Eye (tissue), 1 donor: ENCODE results near the gene EIF4A2.
"Not testable (repeated sequence)": the region's sequence is repeated elsewhere in the genome, so short reads cannot be mapped to it uniquely, and the experiment has no call there.

Source experiments
- DNase-seq: peaks from one replicate; pipeline ENCODE4 v3.0.0-alpha.2; 2015

The EIF4A2 gene

DNA sequence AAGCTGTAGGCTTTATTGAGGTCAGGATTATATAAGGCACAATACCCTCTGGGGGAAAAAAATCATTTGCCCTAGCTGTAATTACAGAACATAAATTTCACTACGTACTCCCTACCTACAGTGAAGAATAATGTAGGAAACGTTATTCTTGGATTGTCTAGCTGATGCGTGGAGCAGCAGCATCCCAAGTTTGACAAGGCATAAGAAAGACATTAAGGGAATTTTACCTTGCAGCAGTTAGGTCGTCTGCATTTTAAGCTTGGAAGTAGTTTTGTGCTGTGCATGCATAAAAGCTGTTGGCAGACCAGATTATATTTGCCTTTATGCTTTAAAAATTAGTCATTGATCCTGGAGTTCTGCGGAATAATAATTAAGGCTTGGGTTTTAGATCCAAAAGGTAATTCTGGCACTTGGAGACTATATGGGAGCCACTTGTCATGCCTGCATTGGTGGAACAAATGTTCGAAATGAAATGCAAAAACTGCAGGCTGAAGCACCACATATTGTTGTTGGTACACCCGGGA is 2.2 kb downstream of the EIF4A2 start:
- DNase-seq: no peak

DNA sequence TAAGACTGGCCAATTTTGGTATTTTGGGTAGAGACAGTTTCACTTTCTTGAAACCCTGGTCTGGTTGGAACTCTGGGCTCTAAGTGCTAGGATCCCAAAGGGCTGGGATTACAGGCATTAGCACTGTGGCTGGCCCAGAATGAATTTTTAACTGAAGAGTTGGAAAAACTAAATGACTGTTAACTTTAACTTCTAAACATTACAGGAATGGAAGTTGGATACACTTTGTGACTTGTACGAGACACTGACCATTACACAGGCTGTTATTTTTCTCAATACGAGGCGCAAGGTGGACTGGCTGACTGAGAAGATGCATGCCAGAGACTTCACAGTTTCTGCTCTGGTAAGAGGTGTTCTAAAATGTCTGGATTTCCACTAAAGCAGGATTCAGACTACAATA is 3.5 kb downstream of the EIF4A2 start:
- no peak for DNase-seq

DNA sequence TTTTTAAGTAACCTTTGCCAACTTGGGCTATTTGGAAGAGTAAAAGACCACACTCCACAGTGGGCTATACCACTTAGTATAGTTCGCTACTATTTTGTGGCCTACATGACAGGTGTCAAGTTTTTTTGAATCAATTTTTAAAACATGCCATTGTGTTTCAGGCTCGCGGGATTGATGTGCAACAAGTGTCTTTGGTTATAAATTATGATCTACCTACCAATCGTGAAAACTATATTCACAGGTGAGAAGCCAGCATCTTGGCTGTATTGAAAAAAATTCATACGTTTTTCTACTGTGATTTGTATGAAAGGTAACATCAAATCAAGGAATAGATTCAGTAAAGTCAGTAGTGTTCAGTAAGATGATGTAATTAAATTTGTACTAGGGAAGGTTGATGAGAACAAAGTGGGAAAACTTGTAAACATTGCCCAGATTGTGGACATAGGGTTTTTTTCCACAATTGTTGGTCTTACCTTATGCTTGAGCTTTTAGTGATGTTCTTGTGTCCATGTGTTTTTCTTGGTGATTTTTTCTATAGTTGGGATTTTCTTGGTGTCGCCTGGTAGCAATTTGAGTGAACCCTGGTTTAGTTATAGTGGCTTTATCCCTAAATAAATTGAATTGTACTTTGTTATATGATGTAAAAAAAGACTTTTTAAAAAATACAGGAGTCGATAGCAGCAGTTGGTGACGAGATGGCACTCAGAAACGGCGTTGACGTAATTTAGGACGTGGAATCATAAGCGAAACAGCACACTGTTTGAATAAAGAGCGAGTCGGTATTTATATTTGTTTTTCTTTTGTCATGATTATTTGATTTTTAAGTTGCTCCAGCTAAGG is 4.5 kb downstream of the EIF4A2 start:
- DNase-seq: no peak

DNA sequence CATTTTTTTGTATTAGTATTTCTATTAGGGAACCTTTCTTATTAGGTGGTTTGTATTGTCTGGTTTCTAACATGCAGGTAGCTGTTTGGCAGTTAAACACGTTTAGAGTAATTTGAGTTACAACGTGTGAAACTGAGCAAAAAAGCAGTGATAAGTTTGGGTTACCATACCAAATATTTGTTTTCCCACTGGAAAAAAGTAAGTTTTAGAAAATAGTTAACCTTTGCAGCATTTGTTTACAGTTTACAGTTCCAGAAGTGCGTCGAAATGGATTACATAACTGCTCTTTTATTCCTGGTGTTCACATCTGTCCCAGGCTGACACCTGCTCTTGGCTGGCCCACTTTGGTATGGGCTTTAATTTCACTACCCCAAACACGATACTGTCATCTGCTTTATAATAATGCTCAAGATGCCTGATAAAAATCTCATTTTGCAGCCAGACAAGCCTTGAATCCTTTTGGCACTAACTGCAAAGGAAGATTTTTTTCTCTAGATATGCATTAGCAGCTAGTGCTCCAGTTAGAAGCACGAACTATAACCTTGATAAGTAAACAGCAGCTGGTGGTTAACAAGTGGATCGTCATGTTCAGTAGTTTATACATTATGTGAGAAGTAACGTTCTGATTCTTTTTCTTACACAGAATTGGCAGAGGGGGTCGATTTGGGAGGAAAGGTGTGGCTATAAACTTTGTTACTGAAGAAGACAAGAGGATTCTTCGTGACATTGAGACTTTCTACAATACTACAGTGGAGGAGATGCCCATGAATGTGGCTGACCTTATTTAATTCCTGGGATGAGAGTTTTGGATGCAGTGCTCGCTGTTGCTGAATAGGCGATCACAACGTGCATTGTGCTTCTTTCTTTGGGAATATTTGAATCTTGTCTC is 5.3 kb downstream of the EIF4A2 start:
- DNase-seq: no peak

DNA sequence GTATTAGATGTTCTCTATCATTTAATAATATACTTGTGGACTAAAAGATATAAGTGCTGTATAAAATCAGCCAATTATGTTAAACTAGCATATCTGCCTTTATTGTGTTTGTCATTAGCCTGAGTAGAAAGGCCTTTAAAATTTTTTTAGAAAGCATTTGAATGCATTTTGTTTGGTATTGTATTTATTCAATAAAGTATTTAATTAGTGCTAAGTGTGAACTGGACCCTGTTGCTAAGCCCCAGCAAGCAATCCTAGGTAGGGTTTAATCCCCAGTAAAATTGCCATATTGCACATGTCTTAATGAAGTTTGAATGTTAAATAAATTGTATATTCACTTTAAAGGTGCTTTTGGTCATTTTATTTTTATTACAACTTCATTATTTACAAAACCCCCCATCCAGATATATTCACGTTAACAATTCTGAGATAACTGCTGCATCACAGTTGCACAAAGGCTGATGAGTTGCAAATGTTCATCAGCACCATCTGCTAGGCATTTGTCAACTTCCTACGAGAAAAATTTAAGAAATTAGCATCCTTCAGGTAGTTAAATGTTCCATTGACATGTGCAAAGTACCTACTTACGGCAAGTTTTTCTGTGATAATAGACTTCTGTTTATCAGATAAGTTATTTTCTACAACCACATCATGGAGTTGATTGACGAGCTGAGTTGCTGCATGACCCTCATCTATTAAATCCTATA is 6.3 kb downstream of the EIF4A2 start:
- DNase-seq: no peak

DNA sequence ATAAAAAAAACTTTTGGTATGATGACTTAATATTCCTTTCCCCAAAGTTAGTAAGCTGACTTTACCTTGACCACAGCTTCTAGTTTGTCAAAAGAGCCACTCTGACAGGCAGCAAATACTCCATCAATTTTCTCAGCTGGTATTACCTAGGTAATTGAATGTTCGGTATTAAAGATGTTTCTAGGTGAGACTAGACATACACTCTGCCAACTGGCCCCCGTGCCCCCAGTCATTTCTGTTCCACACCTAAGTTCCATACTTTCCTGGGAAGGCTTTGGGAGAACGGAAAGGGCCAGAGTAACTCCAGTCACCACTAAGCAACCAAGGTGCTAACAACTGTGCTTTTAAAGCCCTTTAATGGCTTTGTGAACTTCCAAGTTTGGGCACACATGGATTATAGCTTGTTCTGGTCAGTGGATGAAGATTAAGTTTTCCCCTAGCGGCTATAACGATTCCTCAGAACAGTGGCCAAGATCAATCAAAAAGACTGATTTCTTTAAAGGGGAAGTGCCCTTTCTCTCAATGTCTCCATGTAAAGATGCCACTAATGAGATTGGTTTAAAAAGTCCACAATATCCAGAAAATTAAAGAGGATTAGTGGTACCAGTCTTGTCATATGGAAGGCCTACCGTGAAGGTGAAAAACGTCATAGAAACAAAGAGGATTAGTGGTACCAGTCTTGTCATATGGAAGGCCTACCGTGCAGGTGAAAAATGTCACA is 7.0 kb downstream of the EIF4A2 start:
- DNase-seq: peak; percentile 36

DNA sequence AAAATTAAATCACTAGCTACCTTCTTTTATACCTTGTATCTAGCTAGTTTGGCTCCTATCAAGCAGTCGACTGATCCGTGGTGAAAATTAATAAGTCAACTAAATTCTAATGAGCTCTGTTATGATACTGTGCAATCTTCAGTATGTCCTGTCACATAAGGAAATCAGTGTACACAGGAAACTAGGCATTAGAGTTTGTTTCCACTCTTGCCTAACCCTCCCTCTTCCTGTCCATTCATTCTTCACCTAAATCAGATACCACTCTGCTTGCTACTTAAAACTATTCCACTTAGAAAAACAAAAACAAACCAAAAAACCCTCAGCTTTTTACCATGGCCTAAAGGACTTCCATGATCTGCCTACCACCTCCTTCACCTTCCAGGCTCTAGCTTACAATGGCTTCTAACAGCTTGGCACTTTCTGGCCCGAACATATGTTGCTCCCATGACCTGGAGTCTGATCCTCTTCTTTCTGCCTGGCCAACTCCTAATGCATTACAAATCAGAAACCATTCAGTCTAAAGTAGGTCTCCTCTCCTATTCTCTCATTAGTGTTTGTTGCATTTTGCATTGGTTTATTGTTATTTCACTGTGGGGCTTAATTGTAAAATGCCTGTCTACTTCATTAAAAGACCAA is 15.0 kb downstream of the EIF4A2 start:
- peak; percentile 50 for DNase-seq

DNA sequence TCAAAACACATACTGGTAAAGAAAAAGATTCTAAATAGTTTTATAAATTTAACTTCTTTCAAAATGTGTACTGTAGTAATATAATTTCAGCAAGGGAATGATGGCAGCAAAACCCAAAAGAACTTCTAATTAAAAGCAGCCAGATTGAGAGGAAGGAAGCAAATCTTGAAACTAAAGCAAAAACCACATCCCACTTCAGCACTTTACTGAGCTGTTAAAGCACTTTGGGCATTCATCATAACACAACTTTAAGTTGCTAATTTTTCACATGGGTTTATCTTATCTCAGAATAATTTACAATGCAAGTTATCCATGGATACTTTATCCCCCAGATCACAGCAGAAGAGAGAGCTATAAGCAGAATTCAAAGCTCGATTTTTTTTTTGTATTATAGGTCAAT is 16.9 kb downstream of the EIF4A2 start:
- DNase-seq: no peak

DNA sequence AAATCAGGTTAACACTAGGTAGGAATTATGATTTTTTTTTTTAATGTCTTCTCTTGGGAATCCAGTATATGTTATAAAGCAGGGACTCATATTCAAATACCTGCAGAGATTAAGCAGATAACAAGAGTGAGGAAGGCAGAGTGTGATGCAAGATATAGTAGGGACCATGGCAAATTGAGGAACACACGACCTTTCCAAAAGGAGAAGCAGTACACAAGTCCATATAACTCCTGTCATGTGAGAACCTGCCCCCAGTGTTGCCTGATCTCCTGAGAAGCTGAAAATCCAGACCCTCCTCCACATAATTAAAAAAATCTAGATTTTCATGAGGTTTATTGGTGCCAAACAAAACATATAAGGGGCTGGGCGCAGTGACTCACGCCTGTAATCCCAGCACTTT is 19.3 kb downstream of the EIF4A2 start:
- no peak for DNase-seq

DNA sequence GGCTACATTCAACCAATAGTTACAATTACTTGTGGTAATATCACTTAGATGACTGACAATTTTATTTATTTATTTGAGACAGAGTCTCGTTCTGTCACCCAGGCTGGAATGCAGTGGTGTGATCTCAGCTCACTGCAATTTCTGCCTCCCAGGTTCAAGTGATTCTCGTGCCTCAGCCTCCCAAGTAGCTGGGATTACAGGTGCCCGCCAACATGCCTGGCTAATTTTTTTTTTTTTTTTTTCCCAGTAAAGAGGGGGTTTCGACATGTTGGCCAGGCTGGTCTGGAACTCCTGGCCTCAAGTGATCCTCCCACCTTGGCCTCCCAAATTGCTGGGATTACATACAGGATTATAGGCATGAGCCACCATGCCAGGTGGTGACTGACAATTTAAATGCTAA is 20.1 kb downstream of the EIF4A2 start:
- DNase-seq: not testable (repeated sequence)

DNA sequence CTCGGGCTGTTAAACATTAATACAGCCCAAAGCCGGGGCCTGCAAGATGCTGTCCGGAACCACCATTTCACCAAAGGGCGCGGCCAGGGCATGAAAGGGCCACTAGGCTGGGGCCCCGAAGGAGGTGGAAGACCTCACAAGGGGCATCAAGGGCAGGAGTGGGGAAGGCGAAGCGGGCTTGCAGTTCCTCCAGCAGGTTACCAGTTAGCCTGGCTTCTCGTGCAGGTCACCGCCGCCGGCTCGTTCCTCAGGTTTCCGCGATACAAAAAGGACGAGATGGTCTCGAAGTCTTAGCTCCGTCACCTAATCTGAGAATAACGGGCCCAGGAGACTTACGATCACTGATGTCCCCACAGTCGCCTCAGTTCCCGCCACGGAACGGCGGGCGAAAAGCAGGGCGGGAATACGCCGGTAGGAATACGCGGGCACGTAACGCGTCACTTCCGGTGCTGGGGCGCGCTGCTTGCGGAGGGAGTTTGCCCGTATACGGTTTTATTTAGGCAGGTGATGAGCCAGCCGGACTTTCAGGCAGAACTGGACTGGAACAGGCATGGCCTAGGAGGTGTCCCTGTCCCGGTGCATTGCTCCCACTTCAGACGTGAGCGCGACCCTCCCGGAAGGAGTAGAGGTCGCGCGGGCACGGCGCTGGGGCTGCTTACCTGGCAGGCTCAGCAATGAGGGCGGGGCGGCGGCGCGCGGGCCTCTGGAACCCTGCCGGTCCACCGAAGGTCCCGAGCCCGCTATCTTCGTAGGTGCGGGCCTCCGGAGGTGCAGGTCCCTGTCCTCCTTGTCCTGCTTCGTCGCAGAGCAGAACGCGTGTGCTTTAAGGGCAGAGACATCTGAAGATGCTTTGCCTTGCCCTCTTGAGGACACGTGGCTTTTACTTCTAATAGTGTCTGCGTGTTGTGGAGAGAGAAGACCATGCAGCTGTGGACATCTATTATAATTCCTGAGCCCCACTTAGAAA is 23.0 kb downstream of the EIF4A2 start, which contains the start of gene RFC4:
Gene RFC4, minus strand, starts transcription at position 394 of the 967 bp plus-strand sequence. CDS start 1,769 bp downstream, outside the sequence.
- peak; percentile 95 for DNase-seq

DNA sequence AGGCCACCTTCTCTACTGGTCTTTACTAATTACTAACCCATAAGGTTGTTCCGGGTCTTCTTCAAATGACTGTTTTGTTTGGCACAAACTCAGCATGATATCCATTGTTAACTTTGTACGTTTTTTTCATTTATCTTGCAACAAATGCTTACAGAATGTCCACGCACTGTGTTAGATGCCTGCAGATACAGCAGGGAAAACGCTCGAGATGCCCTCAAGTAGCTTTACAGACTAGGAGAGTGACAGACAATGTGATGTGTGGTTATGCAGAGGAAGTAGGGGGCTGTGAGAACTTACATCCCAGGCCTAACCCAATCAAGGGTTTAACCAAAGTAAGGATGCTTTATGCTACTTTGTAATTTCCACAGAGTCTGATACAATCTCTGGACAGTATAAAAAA is 23.9 kb downstream of the EIF4A2 start:
- DNase-seq: no peak

DNA sequence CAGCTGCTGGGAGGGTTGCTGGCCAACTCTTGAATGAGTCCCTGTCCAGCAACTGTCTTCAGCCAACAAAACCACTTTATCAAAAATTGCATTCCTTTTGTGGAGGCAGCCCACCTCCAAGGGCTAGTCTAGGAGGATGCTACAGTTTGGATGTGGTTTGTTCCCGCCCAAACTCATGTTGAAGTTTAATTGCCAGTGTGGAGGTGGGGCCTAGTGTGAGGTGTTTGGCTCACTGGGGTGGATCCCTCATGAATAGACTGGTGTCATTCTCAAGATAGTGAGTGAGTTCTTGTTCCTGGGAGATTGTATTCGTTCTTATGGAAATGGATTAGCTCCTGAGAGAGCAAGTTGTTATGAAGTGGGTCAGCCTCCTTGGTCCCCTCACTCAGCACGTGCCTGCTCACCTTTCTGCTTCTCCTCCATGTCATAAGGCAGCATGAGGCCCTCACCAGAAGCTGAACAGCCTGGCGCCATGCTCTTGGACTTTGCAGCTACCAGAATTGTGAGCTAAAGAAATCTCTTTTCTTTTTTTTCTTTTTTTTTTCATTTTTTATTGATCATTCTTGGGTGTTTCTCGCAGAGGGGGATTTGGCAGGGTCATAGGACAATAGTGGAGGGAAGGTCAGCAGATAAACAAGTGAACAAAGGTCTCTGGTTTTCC is 27.1 kb downstream of the EIF4A2 start:
- no peak for DNase-seq

DNA sequence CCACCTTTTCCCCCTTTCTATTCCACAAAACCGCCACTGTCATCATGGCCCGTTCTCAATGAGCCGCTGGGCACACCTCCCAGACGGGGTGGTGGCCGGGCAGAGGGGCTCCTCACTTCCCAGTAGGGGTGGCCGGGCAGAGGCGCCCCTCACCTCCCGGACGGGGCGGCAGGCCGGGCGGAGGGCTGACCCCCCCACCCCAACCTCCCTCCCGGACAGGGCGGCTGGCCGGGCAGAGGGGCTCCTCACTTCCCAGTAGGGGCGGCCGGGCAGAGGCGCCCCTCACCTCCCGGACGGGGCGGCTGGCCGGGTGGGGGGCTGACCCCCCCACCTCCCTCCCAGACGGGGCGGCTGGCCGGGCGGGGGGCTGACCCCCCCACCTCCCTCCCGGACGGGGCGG is 27.9 kb downstream of the EIF4A2 start:
- not testable (repeated sequence) for DNase-seq

DNA sequence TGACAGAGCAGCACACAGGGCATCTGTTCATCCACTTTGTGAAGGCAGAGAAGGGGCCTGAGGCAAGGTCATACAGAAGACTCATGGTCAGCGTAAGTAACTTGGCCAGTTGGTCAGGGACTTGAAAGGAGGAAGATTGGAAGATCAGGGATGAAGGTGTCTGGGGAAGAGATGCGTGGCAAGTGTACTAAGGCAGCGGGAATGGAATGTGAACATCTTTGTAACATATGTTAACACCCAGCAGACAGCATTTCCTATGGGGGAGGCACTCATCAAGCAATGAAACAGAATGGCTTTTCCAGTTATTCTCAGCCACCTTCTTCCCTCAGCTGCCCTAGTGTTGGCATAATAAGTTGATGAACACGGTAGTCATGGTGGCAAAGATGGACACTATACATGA is 30.7 kb downstream of the EIF4A2 start:
- no peak for DNase-seq

DNA sequence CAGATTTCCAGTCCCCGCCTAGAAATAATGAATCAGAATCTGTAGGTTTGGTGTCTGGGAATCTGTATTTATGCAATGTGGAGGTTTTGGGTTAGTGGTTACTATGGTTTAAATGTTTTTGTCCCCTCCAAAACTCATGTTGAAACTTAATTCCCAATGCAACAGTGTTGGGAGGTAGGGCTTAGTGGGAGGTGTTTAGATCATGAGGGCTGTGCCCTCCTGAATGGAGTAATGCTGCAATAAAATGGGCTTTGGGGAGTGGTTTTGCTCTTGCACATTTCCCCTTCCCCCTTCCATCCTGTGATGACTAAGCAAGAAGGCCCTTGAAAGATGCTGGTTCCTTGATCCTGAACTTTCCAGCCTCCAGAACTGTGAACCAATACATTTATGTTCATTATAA is 32.1 kb downstream of the EIF4A2 start:
- no peak for DNase-seq

DNA sequence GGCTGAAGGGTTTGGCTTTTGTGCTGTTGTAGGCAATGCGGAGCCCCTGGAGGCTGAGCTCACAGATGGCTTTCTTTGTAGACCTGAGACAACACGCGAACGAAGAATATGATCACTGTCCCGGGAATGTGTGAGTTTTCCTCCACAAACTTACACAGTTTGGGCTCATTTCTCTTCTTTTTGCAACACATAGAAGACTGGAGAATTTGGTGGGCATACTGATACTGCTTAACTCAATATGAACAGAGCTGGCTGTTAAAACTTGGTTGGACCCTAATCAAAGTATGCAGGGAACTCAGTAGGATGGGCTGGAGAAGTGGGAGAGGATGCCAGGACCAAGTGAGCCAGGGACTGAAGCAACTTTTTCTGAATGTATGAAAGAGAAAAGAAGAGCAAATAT is 35.1 kb downstream of the EIF4A2 start:
- DNase-seq: no peak

DNA sequence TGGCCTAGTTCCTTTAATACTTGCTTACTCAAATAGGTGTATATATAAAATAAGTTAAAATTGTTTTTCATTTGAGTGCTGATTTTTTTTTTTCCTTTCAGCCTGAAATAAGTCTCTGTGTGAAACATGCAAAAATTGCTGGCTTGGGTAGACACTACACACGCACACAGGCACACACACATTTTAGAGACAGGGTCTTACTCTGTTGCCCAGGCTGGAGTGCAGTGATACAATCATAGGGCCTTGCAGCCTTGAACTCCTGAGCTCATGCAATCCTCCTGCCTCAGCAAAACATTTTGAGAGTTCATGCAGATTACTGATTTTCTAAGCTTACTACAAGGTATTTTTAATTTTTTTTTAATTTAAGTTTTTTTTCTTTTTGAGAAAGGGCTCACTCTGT is 35.6 kb downstream of the EIF4A2 start:
- no peak for DNase-seq

DNA sequence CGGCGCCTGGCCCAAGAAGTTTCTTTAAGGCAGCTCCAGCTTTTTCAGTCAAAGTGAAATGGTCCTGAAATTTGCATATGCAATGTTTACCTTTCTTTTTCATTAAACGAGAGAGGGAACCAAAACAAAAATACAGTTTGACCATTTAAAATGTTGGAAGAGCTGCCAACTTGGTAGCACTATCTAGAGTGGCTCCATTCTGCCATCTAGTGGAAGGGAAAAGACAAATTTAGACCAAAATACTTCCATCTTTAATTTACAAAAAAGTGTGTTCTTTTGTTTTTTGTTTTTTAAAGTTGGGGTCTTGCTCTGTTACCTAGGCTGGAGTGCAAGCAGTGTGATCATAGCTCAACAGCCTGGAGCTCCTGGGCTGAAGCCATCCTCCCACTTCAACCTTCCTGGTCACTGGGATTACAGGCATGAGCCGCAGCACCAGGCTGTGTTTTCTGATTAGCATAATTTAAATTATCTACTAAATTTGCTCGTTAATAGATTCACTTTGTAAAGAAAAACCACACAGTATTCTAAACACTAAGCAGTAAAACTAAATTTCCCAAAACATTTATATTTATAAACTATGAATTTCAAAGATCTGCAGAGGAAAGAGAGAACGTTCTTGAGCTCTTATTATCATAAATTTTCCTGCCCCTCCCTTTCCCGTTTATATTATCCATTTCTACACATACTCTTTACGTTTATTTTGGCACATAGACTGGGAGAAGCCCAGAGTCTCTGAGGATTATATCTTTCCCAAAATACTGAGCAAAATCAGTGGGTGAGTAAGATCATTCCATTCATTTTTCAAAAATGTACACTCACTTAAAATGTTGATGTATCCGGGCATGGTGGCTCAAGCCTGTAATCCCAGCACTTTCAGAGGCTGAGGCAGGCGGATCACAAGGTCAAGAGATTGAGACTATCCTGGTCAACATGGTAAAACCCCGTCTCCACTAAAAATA is 38.3 kb downstream of the EIF4A2 start:
- peak; percentile 79 for DNase-seq
